ENCODE results near the gene CHAC2. TPM values are rescaled to one million over a fixed set of nuclear protein-coding genes. Genes with fewer than 3 reads are reported as not detected.

CHAC2 gene
- total and polyA plus RNA-seq, 2 experiments from 2014 or later, result 17.9 to 25.8 TPM

- Mint-ChIP-seq H3K4me3 (no peak overlapping the region), H3K27me3 (ENCODE audit: insufficient read depth, low read depth, poor library complexity) (peaks cover 2% of the 10 kb centered on the region), H3K4me1 (no peaks in the 10 kb centered on the region), H3K9me3 (no peaks in the 10 kb centered on the region), H3K36me3 (ENCODE audit: low read depth) (peaks cover 14% of the 10 kb centered on the region; the same call in 2 of the 3 replicates), H3K27ac (no peak overlapping the region)
- Histone ChIP-seq H3K4me1 (ENCODE audit: insufficient read depth) (no peaks in the 10 kb centered on the region), H3K27me3 (ENCODE audit: insufficient read depth) (no peaks in the 10 kb centered on the region), H4K20me1 (replicated peaks; ENCODE audit: insufficient read depth) (no peaks in the 10 kb centered on the region), H3K4me3 (no peak overlapping the region), H3F3A (replicated peaks; ENCODE audit: low read depth) (no peaks in the 10 kb centered on the region), H3K4me2 (no peak overlapping the region), H3K36me3 (ENCODE audit: insufficient read depth) (no peaks in the 10 kb centered on the region), H2AFZ (no peak overlapping the region), H3K9me2 (ENCODE audit: insufficient read depth) (no peaks in the 10 kb centered on the region), H3K79me2 (replicated peaks; ENCODE audit: insufficient read depth) (no peaks in the 10 kb centered on the region), H3K27ac (ENCODE audit: low read depth) (no peak overlapping the region)
- no peak for ATAC-seq
- TF ChIP-seq ZNF462 (CRISPR knock-in tag; IDR thresholded peaks at IDR 0.05) (no peak), CREB1 (CRISPR knock-in tag; IDR thresholded peaks at IDR 0.05; ENCODE audit: low read depth) (no peak), EZH2phosphoT487 (IDR thresholded peaks at IDR 0.05; ENCODE audit: unreplicated experiment) (no peak), REST (IDR thresholded peaks at IDR 0.05; ENCODE audit: unreplicated experiment) (no peak), EZH2 (IDR thresholded peaks at IDR 0.05; ENCODE audit: low read depth, unreplicated experiment) (no peak), STAT1 (IDR thresholded peaks at IDR 0.05; ENCODE audit: unreplicated experiment) (no peak), POLR2AphosphoS5 (IDR thresholded peaks at IDR 0.05; ENCODE audit: low read depth) (no peak), ETS1 (IDR thresholded peaks at IDR 0.05) (no peak), JUNB (IDR thresholded peaks at IDR 0.05; ENCODE audit: unreplicated experiment) (no peak), ZNF114 (CRISPR knock-in tag; IDR thresholded peaks at IDR 0.05) (no peak), NANOG (IDR thresholded peaks at IDR 0.05; ENCODE audit: borderline replicate concordance) (no peak)
- no peak for DNase-seq (ENCODE audit: low spot score)
These were observed 23.1 kb upstream of the CHAC2 start for GRCh38 chr2:53744395-53745065.
